ENCODE results near the gene PIP5KL1.

Gene PIP5KL1

GRCh38 chr9:127949827-127950512 is 19.4 kb upstream of the PIP5KL1 start:
- DNase-seq = no peak

GRCh38 chr9:127947841-127948710 is 17.5 kb upstream of the PIP5KL1 start:
- no peak for DNase-seq

GRCh38 chr9:127946728-127947127 is 16.2 kb upstream of the PIP5KL1 start:
- no peak for DNase-seq

GRCh38 chr9:127945942-127946341 is 15.4 kb upstream of the PIP5KL1 start:
- no peak for DNase-seq

- no peak for DNase-seq
Observed at GRCh38 chr9:127945338-127945737, 14.8 kb upstream of the PIP5KL1 start.

GRCh38 chr9:127944586-127945218 is 14.1 kb upstream of the PIP5KL1 start:
- DNase-seq = no peak

GRCh38 chr9:127943731-127944144 is 13.2 kb upstream of the PIP5KL1 start:
- peak; percentile 86 to 93 (median 90) for DNase-seq

GRCh38 chr9:127943011-127943662 is 12.6 kb upstream of the PIP5KL1 start:
- DNase-seq = no peak

- DNase-seq = peak; percentile 65 to 83 (median 76)
Observed at GRCh38 chr9:127942216-127943010, 11.8 kb upstream of the PIP5KL1 start.

GRCh38 chr9:127941961-127942215 is 11.3 kb upstream of the PIP5KL1 start:
- no peak for DNase-seq

GRCh38 chr9:127941062-127941960 is 10.7 kb upstream of the PIP5KL1 start:
- no peak for DNase-seq

GRCh38 chr9:127940593-127940992 is 10.0 kb upstream of the PIP5KL1 start:
- no peak for DNase-seq

GRCh38 chr9:127938298-127938690 is 7.7 kb upstream of the PIP5KL1 start:
- DNase-seq = no peak

- DNase-seq = peak; percentile 84 to 92 (median 88)
Observed at GRCh38 chr9:127937388-127938297, 7.1 kb upstream of the PIP5KL1 start, which contains the start of gene DPM2. Gene DPM2, minus strand, starts transcription at chr9:127937854. Its CDS starts 34 bp downstream, at chr9:127937820.

- DNase-seq = peak in 2 of 4 experiments; percentile 19 to 34
Observed at GRCh38 chr9:127937056-127937387, 6.4 kb upstream of the PIP5KL1 start.

GRCh38 chr9:127936347-127936852 is 5.8 kb upstream of the PIP5KL1 start:
- no peak for DNase-seq

- DNase-seq = peak in 2 of 4 experiments; percentile 36 to 45
Observed at GRCh38 chr9:127935765-127936221, 5.2 kb upstream of the PIP5KL1 start.

GRCh38 chr9:127934986-127935385 is 4.4 kb upstream of the PIP5KL1 start:
- no peak for DNase-seq

- no peak for DNase-seq
Observed at GRCh38 chr9:127934248-127934647, 3.7 kb upstream of the PIP5KL1 start.

Data from suppressor macrophage (primary cell).